Breast epithelium (tissue), 4 donors: Measurements from ENCODE around the gene UGT1A3. TPM values are rescaled to one million over a fixed set of nuclear protein-coding genes. Genes with fewer than 3 reads are reported as not detected.

Experiments
- DNase-seq, 2 donors: peaks; one replicate each; pipeline ENCODE4 v3.0.0-alpha.2; 2019; ENCODE audit warnings: low spot score in 2 of 2
- H3K27ac ChIP-seq, 2 donors: fragments of 200-600 bp; sonication (generic) in 1 of 2; one replicate each; pipeline ENCODE4 v1.5.1; 2016 to 2019; ENCODE audit warnings: mild to moderate bottlenecking in 1 of 2
- H3K27me3 ChIP-seq, 2 donors: fragments of 200-600 bp; sonication (generic) in 1 of 2; one replicate each; pipeline versions ENCODE4 v1.5.1 to v1.6.0; 2017 to 2019; ENCODE audit warnings: control low read depth in 1 of 2, mild to moderate bottlenecking in 1 of 2
- H3K36me3 ChIP-seq: fragments of 200-600 bp; one replicate; pipeline ENCODE4 v1.5.1; 2019
- H3K4me1 ChIP-seq, 2 donors: fragments of 200-600 bp; sonication (generic); one replicate each; pipeline ENCODE4 v1.5.1; 2016 to 2019; ENCODE audit warnings: control low read depth in 1 of 2
- H3K4me3 ChIP-seq, 3 donors: fragments of 200-600 bp; sonication (generic); 1 replicate in 2 of 3; 2 replicates in 1 of 3; pipeline ENCODE4 v1.5.1; 2016 to 2019; ENCODE audit warnings: mild to moderate bottlenecking in 3 of 3, moderate library complexity in 2 of 3
- H3K9me3 ChIP-seq, 2 donors: fragments of 200-600 bp; sonication (generic) in 1 of 2; one replicate each; pipeline ENCODE4 v1.5.1; 2016 to 2019; ENCODE audit warnings: control low read depth in 1 of 2
- CTCF ChIP-seq, 3 donors: fragments of 450-650 bp; IDR thresholded peaks; one replicate each; pipeline ENCODE4 v1.5.1; 2016 to 2017; ENCODE audit warnings: antibody characterized with exemption in 3 of 3, mild to moderate bottlenecking in 3 of 3, moderate library complexity in 3 of 3
- POLR2A ChIP-seq: fragments of 450-650 bp; IDR thresholded peaks from one replicate; pipeline ENCODE4 v1.6.1; 2016; ENCODE audit warnings: antibody characterized with exemption, mild to moderate bottlenecking, moderate library complexity
- POLR2AphosphoS5 ChIP-seq, 3 donors: sonication (generic); formaldehyde crosslinking; IDR thresholded peaks; one replicate each; pipeline ENCODE4 v1.6.1; 2017; ENCODE audit warnings: antibody characterized with exemption in 3 of 3
- intact Hi-C: fragments of 100-400 bp; cut with DNase I; formaldehyde crosslinking; loops from one replicate; pipeline ENCODE4 v1.15.1; 2023; ENCODE audit warnings: low total_unique reads
- total RNA-seq, 3 donors: library from RNA; depleted of rRNA; stranded (reverse); fragments of >200 nt; gene quantifications; one replicate each; pipeline ENCODE4 v1.1.0, GENCODE V29; 2016

UGT1A3 gene
- total RNA-seq, 3 donors from 2014 or later = 0.16 TPM; not detected in 2

- DNase-seq = no peak
- H3K4me3 ChIP-seq = no peak overlapping the region
- TF ChIP-seq CTCF (IDR thresholded peaks at IDR 0.05) (no peak), POLR2A (no peak), POLR2AphosphoS5 (IDR thresholded peaks at IDR 0.05) (no peak)
- no peak overlapping the region for H3K27ac ChIP-seq
- H3K36me3 ChIP-seq = no peaks in the 10 kb centered on the region
- H3K9me3 ChIP-seq = no peaks in the 10 kb centered on the region
- H3K4me1 ChIP-seq = no peaks in the 10 kb centered on the region
- intact Hi-C loops = no loop called here
- no peaks in the 10 kb centered on the region for H3K27me3 ChIP-seq
Observed at GRCh38 chr2:233801357-233802131, 72.7 kb downstream of the UGT1A3 start.

- no peak for DNase-seq
- Histone ChIP-seq H3K36me3 (no peaks in the 10 kb centered on the region), H3K27me3 (no peaks in the 10 kb centered on the region), H3K27ac (no peak overlapping the region), H3K9me3 (no peaks in the 10 kb centered on the region), H3K4me1 (no peaks in the 10 kb centered on the region), H3K4me3 (no peak overlapping the region)
- TF ChIP-seq POLR2AphosphoS5 (IDR thresholded peaks at IDR 0.05) = no peak
- TF ChIP-seq CTCF (IDR thresholded peaks at IDR 0.05) = no peak
- TF ChIP-seq POLR2A = no peak
- intact Hi-C loops = no loop called here
Observed at GRCh38 chr2:233802132-233802815, 73.4 kb downstream of the UGT1A3 start.

GRCh38 chr2:233803292-233803911 is 74.6 kb downstream of the UGT1A3 start:
- H3K4me3 ChIP-seq = no peak overlapping the region
- no peaks in the 10 kb centered on the region for H3K9me3 ChIP-seq
- H3K27ac ChIP-seq = no peak overlapping the region
- intact Hi-C loops = no loop called here
- no peaks in the 10 kb centered on the region for H3K4me1 ChIP-seq
- H3K36me3 ChIP-seq = no peaks in the 10 kb centered on the region
- TF ChIP-seq CTCF (IDR thresholded peaks at IDR 0.05) (no peak), POLR2AphosphoS5 (IDR thresholded peaks at IDR 0.05) (no peak), POLR2A (no peak)
- no peaks in the 10 kb centered on the region for H3K27me3 ChIP-seq
- DNase-seq = no peak

GRCh38 chr2:233803994-233804393 is 75.2 kb downstream of the UGT1A3 start:
- H3K9me3 ChIP-seq = no peaks in the 10 kb centered on the region
- no peaks in the 10 kb centered on the region for H3K27me3 ChIP-seq
- H3K36me3 ChIP-seq = no peaks in the 10 kb centered on the region
- H3K4me1 ChIP-seq = no peaks in the 10 kb centered on the region
- no peak for DNase-seq
- no peak for TF ChIP-seq CTCF (IDR thresholded peaks at IDR 0.05)
- no peak for TF ChIP-seq POLR2A
- no peak for TF ChIP-seq POLR2AphosphoS5 (IDR thresholded peaks at IDR 0.05)
- no peak overlapping the region for H3K27ac ChIP-seq
- intact Hi-C loops = no loop called here
- no peak overlapping the region for H3K4me3 ChIP-seq
